Body of pancreas (tissue), 4 donors: ENCODE results near the gene EIF4E.

Experiments used
- POLR2A ChIP-seq, 3 donors: fragments of 450-650 bp; IDR thresholded peaks; one replicate each; pipeline ENCODE4 v1.6.1; 2016; ENCODE audit warnings: antibody characterized with exemption in 3 of 3, mild to moderate bottlenecking in 2 of 3
- TF ChIP-seq, protein P1 (sequence below), 7 experiments: fragments of 450-650 bp in 4 of 7; fragments of 200-600 bp in 3 of 7; sonication (generic) in 3 of 7; IDR thresholded peaks; one replicate each; pipeline ENCODE4 v1.5.1; 2016 to 2019; ENCODE audit warnings: antibody characterized with exemption in 7 of 7

DNA sequence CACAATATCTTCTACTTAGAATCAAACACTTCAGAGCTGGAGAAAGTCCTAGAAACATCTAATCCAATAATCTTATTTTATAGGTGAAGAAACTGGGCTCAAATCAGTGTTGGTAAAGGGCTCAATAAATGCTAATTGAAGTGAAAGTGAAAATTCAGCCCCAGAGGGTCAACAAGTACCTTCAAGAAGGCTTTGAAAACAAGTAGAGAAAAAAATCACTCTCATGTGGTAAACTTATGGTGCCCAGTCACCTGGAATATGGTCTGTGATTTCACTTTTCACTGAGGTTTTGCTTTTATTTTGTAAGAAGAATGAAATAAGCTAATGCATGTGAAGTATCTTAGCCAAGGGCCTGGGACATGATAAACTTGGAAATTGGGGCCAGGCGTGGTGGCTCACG is 29.1 kb upstream of the EIF4E start:
- TF ChIP-seq, protein P1, sequence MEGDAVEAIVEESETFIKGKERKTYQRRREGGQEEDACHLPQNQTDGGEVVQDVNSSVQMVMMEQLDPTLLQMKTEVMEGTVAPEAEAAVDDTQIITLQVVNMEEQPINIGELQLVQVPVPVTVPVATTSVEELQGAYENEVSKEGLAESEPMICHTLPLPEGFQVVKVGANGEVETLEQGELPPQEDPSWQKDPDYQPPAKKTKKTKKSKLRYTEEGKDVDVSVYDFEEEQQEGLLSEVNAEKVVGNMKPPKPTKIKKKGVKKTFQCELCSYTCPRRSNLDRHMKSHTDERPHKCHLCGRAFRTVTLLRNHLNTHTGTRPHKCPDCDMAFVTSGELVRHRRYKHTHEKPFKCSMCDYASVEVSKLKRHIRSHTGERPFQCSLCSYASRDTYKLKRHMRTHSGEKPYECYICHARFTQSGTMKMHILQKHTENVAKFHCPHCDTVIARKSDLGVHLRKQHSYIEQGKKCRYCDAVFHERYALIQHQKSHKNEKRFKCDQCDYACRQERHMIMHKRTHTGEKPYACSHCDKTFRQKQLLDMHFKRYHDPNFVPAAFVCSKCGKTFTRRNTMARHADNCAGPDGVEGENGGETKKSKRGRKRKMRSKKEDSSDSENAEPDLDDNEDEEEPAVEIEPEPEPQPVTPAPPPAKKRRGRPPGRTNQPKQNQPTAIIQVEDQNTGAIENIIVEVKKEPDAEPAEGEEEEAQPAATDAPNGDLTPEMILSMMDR (IDR thresholded peaks at IDR 0.05) = no peak
- TF ChIP-seq POLR2A (IDR thresholded peaks at IDR 0.05) = no peak
